H1 (cell line): ENCODE results near the gene ANO2. TPM values are rescaled to one million over a fixed set of nuclear protein-coding genes. Genes with fewer than 3 reads are reported as not detected.

Source experiments
- CTCF ChIA-PET: fragments of 300-600 bp; sonication (Branson Sonifier 250); formaldehyde crosslinking; loops from one replicate; lab custom pipeline; 2021; ENCODE audit not compliant: partially characterized antibody; lab: Charles Lee
- POLR2A ChIA-PET: fragments of 300-600 bp; sonication (Branson Sonifier 250); formaldehyde crosslinking; loops from one replicate; lab custom pipeline; 2021; ENCODE audit warnings: inconsistent platforms; ENCODE audit not compliant: partially characterized antibody; lab: Charles Lee
- DNase-seq, 2 experiments: peaks; one replicate each; pipeline versions ENCODE4 v3.0.0 to v3.0.0-alpha.2; 2010 to 2022; ENCODE audit warnings: low spot score in 2 of 2, low read depth in 1 of 2, mixed read lengths in 1 of 2
- FAIRE-seq: peaks from 2 replicates; lab custom pipeline; 2011; peaks lifted over from hg19 to GRCh38; lab: Jason Lieb, UNC
- H2AFZ ChIP-seq: 2 replicates; pipeline ENCODE4 v1.8.1; 2012; ENCODE audit warnings: low read length, inconsistent platforms
- H2AK5ac ChIP-seq: 2 replicates; pipeline ENCODE4 v1.6.1; 2013; ENCODE audit warnings: low read depth, low read length
- H2BK120ac ChIP-seq: replicated peaks from 2 replicates; pipeline ENCODE3; 2013; ENCODE audit warnings: low read depth, low read length, inconsistent platforms
- H2BK12ac ChIP-seq: 2 replicates; pipeline ENCODE4 v1.6.1; 2013; ENCODE audit warnings: low read depth, low read length
- H2BK15ac ChIP-seq: 2 replicates; pipeline ENCODE4 v1.6.1; 2013; ENCODE audit warnings: low read length
- H2BK20ac ChIP-seq: 2 replicates; pipeline ENCODE4 v1.6.1; 2013; ENCODE audit warnings: low read length
- H2BK5ac ChIP-seq: 2 replicates; pipeline ENCODE4 v1.6.1; 2013; ENCODE audit warnings: low read depth, low read length
- H3K14ac ChIP-seq: 2 replicates; pipeline ENCODE4 v1.6.1; 2013; ENCODE audit warnings: inconsistent platforms; ENCODE audit not compliant: insufficient read length
- H3K18ac ChIP-seq: 2 replicates; pipeline ENCODE4 v1.6.1; 2013; ENCODE audit warnings: low read length; ENCODE audit errors: extremely low read depth
- H3K23ac ChIP-seq: 2 replicates; pipeline ENCODE4 v1.6.1; 2013; ENCODE audit warnings: inconsistent platforms; ENCODE audit not compliant: insufficient read length
- H3K23me2 ChIP-seq: 2 replicates; pipeline ENCODE4 v1.6.1; 2013; ENCODE audit warnings: low read depth, low read length
- H3K27ac ChIP-seq: 2 replicates; pipeline ENCODE4 v1.6.1; 2011; ENCODE audit warnings: low read depth, low read length, inconsistent platforms
- H3K27me3 ChIP-seq, 4 experiments: replicated peaks in 1 of 4; 1 replicate in 1 of 4; 2 replicates in 3 of 4; pipeline versions ENCODE4 v1.6.1 to v1.8.1; 2011 to 2013; ENCODE audit warnings: low read length in 3 of 4, mild to moderate bottlenecking in 3 of 4, inconsistent platforms in 2 of 4, mixed read lengths in 2 of 4, moderate library complexity in 1 of 4; ENCODE audit not compliant: control insufficient read depth in 3 of 4, insufficient read depth in 3 of 4; ENCODE audit errors: extremely low read depth in 1 of 4
- H3K36me3 ChIP-seq, 4 experiments: 2 replicates each; pipeline versions ENCODE4 v1.6.1 to v1.8.1; 2011 to 2013; ENCODE audit warnings: mild to moderate bottlenecking in 4 of 4, low read length in 3 of 4, moderate library complexity in 2 of 4, control low read depth in 1 of 4, inconsistent platforms in 1 of 4; ENCODE audit not compliant: insufficient read depth in 4 of 4, control insufficient read depth in 2 of 4
- H3K4ac ChIP-seq: replicated peaks from 2 replicates; pipeline ENCODE3; 2013; ENCODE audit warnings: low read length, low read depth, mixed read lengths, inconsistent platforms; ENCODE audit not compliant: insufficient read length
- H3K4me1 ChIP-seq, 4 experiments: replicated peaks in 1 of 4; 1 replicate in 1 of 4; 2 replicates in 3 of 4; pipeline versions ENCODE4 v1.6.1 to v1.8.1; 2011 to 2013; ENCODE audit warnings: low read length in 3 of 4, inconsistent platforms in 2 of 4, mixed read lengths in 1 of 4; ENCODE audit not compliant: insufficient read depth in 4 of 4, control insufficient read depth in 3 of 4
- H3K4me2 ChIP-seq, 2 experiments: 2 replicates each; pipeline versions ENCODE4 v1.6.1 to v1.8.1; 2011 to 2013; ENCODE audit warnings: low read depth in 2 of 2, low read length in 2 of 2, control low read depth in 1 of 2, inconsistent platforms in 1 of 2, mild to moderate bottlenecking in 1 of 2; ENCODE audit not compliant: insufficient read depth in 1 of 2
- H3K4me3 ChIP-seq, 4 experiments: fragments of 200-600, 300-600 bp in 1 of 4; sonication (generic), shearing (Covaris generic), sonication (Bioruptor Twin) in 1 of 4; 2 replicates each; pipeline versions ENCODE4 v1.5.1 to v1.8.1; 2011 to 2016; ENCODE audit warnings: low read length in 4 of 4, low read depth in 3 of 4, control low read depth in 2 of 4, inconsistent platforms in 2 of 4, mild to moderate bottlenecking in 2 of 4, mixed read lengths in 1 of 4, moderate library complexity in 1 of 4; ENCODE audit not compliant: insufficient read depth in 2 of 4; ENCODE audit errors: extremely low read depth in 1 of 4
- H3K56ac ChIP-seq: replicated peaks from 2 replicates; pipeline ENCODE3; 2013; ENCODE audit warnings: low read depth, mild to moderate bottlenecking, mixed read lengths, low read length, inconsistent platforms; ENCODE audit not compliant: insufficient read length
- H3K79me1 ChIP-seq: 2 replicates; pipeline ENCODE4 v1.6.1; 2013; ENCODE audit warnings: low read depth, low read length, control low read depth
- H3K79me2 ChIP-seq, 2 experiments: 2 replicates each; pipeline versions ENCODE4 v1.6.1 to v1.8.1; 2012 to 2013; ENCODE audit warnings: low read length in 2 of 2, mild to moderate bottlenecking in 2 of 2, inconsistent platforms in 1 of 2; ENCODE audit not compliant: insufficient read depth in 2 of 2, control insufficient read depth in 1 of 2
- H3K9ac ChIP-seq, 4 experiments: replicated peaks in 1 of 4; 1 replicate in 1 of 4; 2 replicates in 3 of 4; pipeline versions ENCODE4 v1.6.1 to v1.8.1; 2011 to 2013; ENCODE audit warnings: low read depth in 3 of 4, low read length in 3 of 4, control low read depth in 2 of 4, mild to moderate bottlenecking in 2 of 4, moderate library complexity in 2 of 4, inconsistent platforms in 1 of 4; ENCODE audit errors: extremely low read depth in 1 of 4
- H3K9me3 ChIP-seq, 2 experiments: 2 replicates each; pipeline versions ENCODE4 v1.6.1 to v1.8.1; 2012 to 2013; ENCODE audit warnings: mild to moderate bottlenecking in 2 of 2, moderate library complexity in 2 of 2, control low read depth in 1 of 2, inconsistent platforms in 1 of 2, low read depth in 1 of 2, low read length in 1 of 2, mixed read lengths in 1 of 2; ENCODE audit not compliant: insufficient read depth in 2 of 2
- H4K20me1 ChIP-seq, 2 experiments: replicated peaks in 1 of 2; 2 replicates each; pipeline versions ENCODE3 to v1.8.1; 2011 to 2013; ENCODE audit warnings: inconsistent platforms in 2 of 2, low read length in 2 of 2, mild to moderate bottlenecking in 1 of 2; ENCODE audit not compliant: insufficient read depth in 2 of 2, control insufficient read depth in 1 of 2
- H4K5ac ChIP-seq: 2 replicates; pipeline ENCODE4 v1.6.1; 2013; ENCODE audit warnings: low read length, low read depth, mixed read lengths, inconsistent platforms; ENCODE audit not compliant: insufficient read length
- H4K8ac ChIP-seq: 2 replicates; pipeline ENCODE4 v1.8.0; 2013; ENCODE audit warnings: mild to moderate bottlenecking, moderate library complexity, low read length, inconsistent platforms; ENCODE audit not compliant: insufficient read depth; ENCODE audit errors: extremely low read depth
- H4K91ac ChIP-seq: replicated peaks from 2 replicates; pipeline ENCODE3; 2013; ENCODE audit warnings: low read length, mixed read lengths, inconsistent platforms; ENCODE audit not compliant: insufficient read length
- BRCA1 ChIP-seq: IDR thresholded peaks from 2 replicates; pipeline ENCODE4 v1.6.1; 2012; ENCODE audit warnings: low read depth, low read length, improper control_type of control experiment
- CHD1 ChIP-seq: IDR thresholded peaks from 2 replicates; pipeline ENCODE4 v1.6.1; 2012; ENCODE audit warnings: low read depth, low read length, improper control_type of control experiment
- GABPA ChIP-seq: IDR thresholded peaks from 2 replicates; pipeline ENCODE4 v1.6.1; 2011; ENCODE audit warnings: mild to moderate bottlenecking, low read length, moderate library complexity, borderline replicate concordance; ENCODE audit not compliant: insufficient read depth
- GTF2F1 ChIP-seq: IDR thresholded peaks from 2 replicates; pipeline ENCODE4 v1.6.1; 2012; ENCODE audit warnings: low read depth, low read length, improper control_type of control experiment, borderline replicate concordance
- HDAC6 ChIP-seq: IDR thresholded peaks from one replicate; pipeline ENCODE4 v1.7.1; 2012; ENCODE audit warnings: low read depth, mild to moderate bottlenecking, inconsistent platforms, low read length, moderate library complexity
- MAX ChIP-seq: IDR thresholded peaks from 2 replicates; pipeline ENCODE4 v1.6.1; 2012; ENCODE audit warnings: inconsistent platforms
- POU5F1 ChIP-seq: IDR thresholded peaks from 2 replicates; pipeline ENCODE4 v1.6.1; 2011; ENCODE audit warnings: low read depth, mild to moderate bottlenecking, low read length, moderate library complexity
- RAD21 ChIP-seq, 2 experiments: IDR thresholded peaks in 1 of 2; conservative IDR thresholded peaks in 1 of 2; 2 replicates each; pipeline ENCODE4 v1.6.1; 2011; ENCODE audit warnings: low read depth in 2 of 2, low read length in 2 of 2, improper control_type of control experiment in 1 of 2, inconsistent platforms in 1 of 2, mild to moderate bottlenecking in 1 of 2, moderate library complexity in 1 of 2
- TCF12 ChIP-seq: IDR thresholded peaks from 2 replicates; pipeline ENCODE4 v1.6.1; 2011; ENCODE audit warnings: low read depth, mild to moderate bottlenecking, low read length
- ZNF274 ChIP-seq: IDR thresholded peaks from 2 replicates; pipeline ENCODE4 v1.7.0; 2012; ENCODE audit warnings: low read length, borderline replicate concordance; ENCODE audit errors: extremely low read depth
- WGBS, 2 experiments: shearing (Covaris generic) in 1 of 2; methylation state at CpG; one replicate each; pipeline versions ENCODE4 v1.1.6 to v1.1.7; 2013 to 2015; ENCODE audit warnings: low lambda C conversion rate in 2 of 2, mixed read lengths in 2 of 2, inconsistent platforms in 1 of 2, low coverage in 1 of 2, missing lambda C conversion rate in 1 of 2; ENCODE audit not compliant: insufficient replicate concordance in 2 of 2, insufficient coverage in 1 of 2, insufficient read length in 1 of 2; ENCODE audit errors: extremely low coverage in 1 of 2, missing lambda C conversion rate in 1 of 2; 5-methylcytosine and 5-hydroxymethylcytosine counted together
- polyA plus RNA-seq, 7 experiments: library from polyadenylated mRNA; depleted of rRNA in 3 of 7; stranded (reverse) in 5 of 7; unstranded in 2 of 7; fragments of >200 nt in 5 of 7; fragments of 200-250 nt in 2 of 7; gene quantifications; 1 replicate in 5 of 7; 2 replicates in 1 of 7; 4 replicates in 1 of 7; pipeline versions ENCODE4 v1.2.1 to v1.2.3, GENCODE V29; 2011 to 2013; ENCODE audit warnings: missing spikeins in 2 of 7, mixed read lengths in 2 of 7
- total RNA-seq: library from RNA; stranded (reverse); fragmentation: NEBNext Ultra II Directional; extraction: Animal tissue kit (Norgen Biotek cat#: 25700); gene quantifications from 2 replicates; pipeline ENCODE4 v1.2.1, GENCODE V29; 2021
- TF ChIP-seq, protein P1 (sequence below): IDR thresholded peaks from 2 replicates; pipeline ENCODE4 v1.6.1; 2011; ENCODE audit warnings: low read depth, mild to moderate bottlenecking, low read length; ENCODE audit not compliant: insufficient read depth
- TF ChIP-seq, protein P2 (sequence below): IDR thresholded peaks from 2 replicates; pipeline ENCODE4 v1.6.1; 2011; ENCODE audit warnings: low read length, improper control_type of control experiment

The ANO2 gene
- total and polyA plus RNA-seq, 2 of the 8 experiments (the other 6 are each of a cell fraction or from before 2014, with no cell fraction given) = 1.9 to 5.5 TPM

GRCh38 chr12:5742258-5742657 is 202.8 kb downstream of the ANO2 start:
- H3K4me2 ChIP-seq = no peak overlapping the region
- WGBS, 2 experiments = 100% methylated on average over 2 of the region's 2 CpGs; no CpG with 5 or more reads in 1 of the 2 experiments
- no peak overlapping the region for H2BK12ac ChIP-seq
- H2AK5ac ChIP-seq = no peak overlapping the region
- H4K91ac ChIP-seq = no peak overlapping the region
- no peak overlapping the region for H2BK5ac ChIP-seq
- no peak overlapping the region for H3K9ac ChIP-seq
- FAIRE-seq (no peak), DNase-seq (no peak)
- H3K14ac ChIP-seq = no peak overlapping the region
- no peaks in the 10 kb centered on the region for H3K9me3 ChIP-seq
- no peaks in the 10 kb centered on the region for H3K36me3 ChIP-seq
- POLR2A ChIA-PET = no interaction called here
- H3K79me1 ChIP-seq = no peaks in the 10 kb centered on the region
- H4K20me1 ChIP-seq = no peaks in the 10 kb centered on the region
- no peak overlapping the region for H4K8ac ChIP-seq
- no peak overlapping the region for H3K27ac ChIP-seq
- no peak overlapping the region for H3K23ac ChIP-seq
- H3K4me3 ChIP-seq = no peak overlapping the region
- H4K5ac ChIP-seq = no peak overlapping the region
- H3K4me1 ChIP-seq = no peaks in the 10 kb centered on the region
- CTCF ChIA-PET = interaction anchor here (0.7 to 7.7 kb wide), 2 partner anchors 51 to 132 kb away, joined by 3 to 134 read pairs; no protein-coding TSS in a partner anchor
- no peak overlapping the region for H2BK15ac ChIP-seq
- no peaks in the 10 kb centered on the region for H3K23me2 ChIP-seq
- H3K18ac ChIP-seq = no peak overlapping the region
- H3K4ac ChIP-seq = no peak overlapping the region
- H2BK120ac ChIP-seq = no peak overlapping the region
- H3K27me3 ChIP-seq = no peaks in the 10 kb centered on the region
- H2BK20ac ChIP-seq = no peak overlapping the region
- H2AFZ ChIP-seq = no peak overlapping the region
- H3K56ac ChIP-seq = no peak overlapping the region
- H3K79me2 ChIP-seq = no peaks in the 10 kb centered on the region
- TF ChIP-seq ZNF274 = no peak
- no peak for TF ChIP-seq POU5F1
- TF ChIP-seq MAX = no peak
- no peak for TF ChIP-seq GTF2F1
- TF ChIP-seq, protein P1, sequence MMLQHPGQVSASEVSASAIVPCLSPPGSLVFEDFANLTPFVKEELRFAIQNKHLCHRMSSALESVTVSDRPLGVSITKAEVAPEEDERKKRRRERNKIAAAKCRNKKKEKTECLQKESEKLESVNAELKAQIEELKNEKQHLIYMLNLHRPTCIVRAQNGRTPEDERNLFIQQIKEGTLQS = no peak
- TF ChIP-seq TCF12 = no peak
- TF ChIP-seq GABPA = no peak
- TF ChIP-seq, protein P2, sequence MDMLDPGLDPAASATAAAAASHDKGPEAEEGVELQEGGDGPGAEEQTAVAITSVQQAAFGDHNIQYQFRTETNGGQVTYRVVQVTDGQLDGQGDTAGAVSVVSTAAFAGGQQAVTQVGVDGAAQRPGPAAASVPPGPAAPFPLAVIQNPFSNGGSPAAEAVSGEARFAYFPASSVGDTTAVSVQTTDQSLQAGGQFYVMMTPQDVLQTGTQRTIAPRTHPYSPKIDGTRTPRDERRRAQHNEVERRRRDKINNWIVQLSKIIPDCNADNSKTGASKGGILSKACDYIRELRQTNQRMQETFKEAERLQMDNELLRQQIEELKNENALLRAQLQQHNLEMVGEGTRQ = no peak
- TF ChIP-seq BRCA1 = no peak
- no peak for TF ChIP-seq CHD1
- TF ChIP-seq HDAC6 = no peak
- no peak for TF ChIP-seq RAD21 (IDR thresholded peaks at IDR 0.05 in 1 of 2, conservative IDR thresholded peaks at IDR 0.05 in 1 of 2; ENCODE audit: low read depth in 2 of 2, low read length in 2 of 2)
